Measurements from ENCODE around the gene B3GALT5.
A peak's percentile ranks its signal among the peaks of the same experiment; 100 is the strongest.

Gene B3GALT5

GRCh38 chr21:39707316-39707715, 94.6 kb downstream of the B3GALT5 start:
- DNase-seq, result no peak

DNA sequence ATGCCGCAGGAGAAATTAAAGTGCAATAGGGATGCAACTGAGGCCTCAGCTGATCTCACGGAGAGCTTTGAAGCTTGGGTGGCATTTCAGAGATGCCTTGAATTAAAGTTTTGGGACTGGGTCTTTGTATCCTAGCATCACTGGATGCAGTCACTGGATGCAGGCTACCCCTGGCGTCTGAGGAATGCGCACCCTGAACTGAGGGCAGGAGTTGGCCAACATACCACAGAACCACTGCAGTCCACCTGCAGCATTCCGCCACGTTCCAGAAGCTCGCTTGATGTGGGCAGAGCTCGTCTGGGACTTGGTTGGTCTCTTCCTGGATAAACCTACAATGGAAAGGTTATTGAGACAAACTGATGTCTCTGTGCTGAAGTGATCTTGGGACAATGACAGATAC, 98.1 kb downstream of the B3GALT5 start:
- no peak for DNase-seq

GRCh38 chr21:39712273-39712672, 99.5 kb downstream of the B3GALT5 start:
- DNase-seq, result no peak

GRCh38 chr21:39712976-39713375, 100.2 kb downstream of the B3GALT5 start:
- no peak for DNase-seq

GRCh38 chr21:39713905-39714304, 101.2 kb downstream of the B3GALT5 start:
- DNase-seq, result no peak

DNA sequence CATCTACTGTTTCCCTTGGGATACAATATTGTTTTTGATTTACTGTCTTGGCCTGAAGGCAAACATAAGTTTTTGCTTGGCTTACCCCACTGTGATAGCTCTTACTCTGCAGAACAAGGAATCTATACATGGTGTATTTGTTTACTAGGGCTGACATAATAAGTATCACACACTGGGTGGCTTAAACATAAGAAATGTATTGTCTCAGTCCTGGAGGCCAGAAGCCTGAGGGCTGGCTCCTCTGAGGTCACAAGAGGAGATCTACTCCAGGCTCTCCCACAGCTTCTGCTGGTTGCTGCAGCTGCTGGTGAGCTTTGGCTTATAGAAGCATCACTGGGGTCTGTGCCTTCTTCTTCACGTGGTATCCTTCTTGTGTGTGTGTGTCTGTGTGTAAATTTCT, 101.6 kb downstream of the B3GALT5 start:
- DNase-seq, result no peak

DNA sequence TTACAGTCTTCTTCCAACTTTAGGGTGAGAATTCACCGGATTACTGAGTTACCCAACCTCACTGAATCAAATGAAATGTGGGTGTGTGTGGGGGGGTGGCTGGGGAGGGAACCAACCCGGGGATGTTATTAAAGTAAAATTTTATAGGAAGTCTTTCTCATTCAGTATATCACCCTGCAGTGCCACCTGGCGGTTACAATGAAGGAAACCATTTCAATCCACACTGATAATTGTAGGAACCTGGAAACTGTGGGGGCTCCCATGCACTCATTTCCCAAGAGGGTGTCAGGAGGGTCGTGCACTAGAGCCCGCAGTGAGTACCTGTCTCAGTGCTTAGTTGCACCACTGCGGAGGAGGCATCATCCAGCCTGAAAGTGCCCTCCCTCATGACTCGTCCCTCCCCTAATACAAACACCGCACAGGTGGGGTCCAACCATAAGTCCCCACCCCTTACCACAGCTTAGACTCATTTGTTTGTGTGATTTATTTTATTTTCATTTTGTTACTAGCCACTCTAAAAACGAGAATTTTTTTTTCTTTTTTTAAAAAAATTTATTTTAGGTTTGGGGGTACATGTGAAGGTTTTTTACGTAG, 103.2 kb downstream of the B3GALT5 start:
- DNase-seq, result peak; percentile 3

DNA sequence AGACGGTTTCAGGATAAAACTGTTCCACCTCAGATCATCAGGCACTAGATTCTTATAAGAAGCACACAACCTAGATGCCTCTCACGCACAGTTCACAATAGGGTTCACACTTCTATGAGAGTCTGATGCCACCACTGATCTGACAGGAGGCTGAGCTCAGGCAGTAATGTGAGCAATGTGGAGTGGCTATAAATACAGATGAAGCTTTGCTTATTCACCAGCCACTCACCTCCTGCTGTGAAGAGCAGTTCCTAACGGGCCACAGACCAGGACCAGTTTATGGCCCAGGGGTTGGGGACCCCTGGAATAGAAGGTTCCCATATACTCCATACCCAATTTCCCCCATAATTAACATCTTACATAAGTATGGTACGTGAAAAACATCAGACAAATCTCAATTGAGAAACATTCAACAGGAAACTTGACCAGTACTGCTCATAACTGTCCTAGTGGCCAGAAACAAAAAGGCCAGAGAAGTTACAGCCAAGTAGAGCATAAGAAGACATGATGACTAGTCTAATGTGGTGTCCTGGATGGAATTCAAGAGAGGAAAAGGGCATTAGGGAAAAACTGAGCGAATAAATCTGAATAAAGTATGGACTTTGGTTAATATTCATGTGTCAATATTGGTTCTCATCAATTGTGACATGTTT, 107.5 kb downstream of the B3GALT5 start:
- DNase-seq, result no peak

DNA sequence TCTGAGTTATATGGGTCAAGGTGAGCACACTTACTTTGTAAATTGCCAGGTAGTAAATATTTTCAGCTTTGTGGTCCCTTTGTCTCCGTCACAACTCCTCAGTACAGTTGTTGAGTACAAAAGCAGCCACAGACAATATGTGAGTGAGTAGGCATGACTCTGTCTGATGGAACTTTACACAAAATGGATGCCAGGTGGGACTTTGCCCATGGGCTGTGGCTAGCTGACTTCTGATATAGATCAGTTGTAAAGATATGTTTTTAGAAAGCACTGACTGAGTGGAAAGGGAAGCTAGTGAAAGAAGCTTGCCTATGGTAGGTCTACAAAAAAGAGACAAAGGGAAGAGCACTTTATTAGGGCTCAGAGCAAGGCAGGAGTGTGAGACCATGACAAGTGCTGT, 109.1 kb downstream of the B3GALT5 start:
- no peak for DNase-seq

Data from NK-92 treated with Interleukin-12 subunit alpha and Interleukin-12 subunit beta, amount 100 ng/mL, for 24 hours (cell line).